Measurements from ENCODE around the gene TTBK1.

Gene TTBK1

GRCh38 chr6:43242908-43243663 lies at the start of gene TTBK1:
TTBK1 (plus strand) TSS chr6:43243481; CDS start chr6:43246661, 3,180 bp downstream.
- H3K36me3 ChIP-seq (ENCODE audit: insufficient read depth, low read depth, low read length) = no peaks in the 10 kb centered on the region
- H3K27me3 ChIP-seq (ENCODE audit: insufficient read depth, low read length) = peaks cover 71% of the 10 kb centered on the region
- H3K4me3 ChIP-seq (ENCODE audit: low read length) = peak within 1 kb of the TSS; percentile 48; the same call in 1 of the 2 replicates
- no peak within 1 kb of the TSS for H3K27ac ChIP-seq (ENCODE audit: low read length)
- no peak within 1 kb of the TSS for H3K9ac ChIP-seq (ENCODE audit: low read depth, low read length)
- H3K9me3 ChIP-seq (ENCODE audit: insufficient read depth, low read depth, low read length) = no peaks in the 10 kb centered on the region
- no peaks in the 10 kb centered on the region for H3K4me1 ChIP-seq (ENCODE audit: insufficient read depth, low read length)

GRCh38 chr6:43193929-43194328 lies 49.4 kb upstream of the TTBK1 start:
- H3K36me3 ChIP-seq (ENCODE audit: insufficient read depth, low read depth, low read length) = no peaks in the 10 kb centered on the region
- H3K9ac ChIP-seq (ENCODE audit: low read depth, low read length) = no peak overlapping the region
- H3K4me1 ChIP-seq (ENCODE audit: insufficient read depth, low read length) = no peaks in the 10 kb centered on the region
- H3K4me3 ChIP-seq (ENCODE audit: low read length) = no peak overlapping the region
- no peaks in the 10 kb centered on the region for H3K27me3 ChIP-seq (ENCODE audit: insufficient read depth, low read length)
- no peak overlapping the region for H3K27ac ChIP-seq (ENCODE audit: low read length)
- no peaks in the 10 kb centered on the region for H3K9me3 ChIP-seq (ENCODE audit: insufficient read depth, low read depth, low read length)

- Histone ChIP-seq H3K9ac (ENCODE audit: low read depth, low read length) (no peak overlapping the region), H3K27me3 (ENCODE audit: insufficient read depth, low read length) (no peaks in the 10 kb centered on the region), H3K36me3 (ENCODE audit: insufficient read depth, low read depth, low read length) (no peaks in the 10 kb centered on the region), H3K27ac (ENCODE audit: low read length) (no peak overlapping the region), H3K4me3 (ENCODE audit: low read length) (no peak overlapping the region), H3K4me1 (ENCODE audit: insufficient read depth, low read length) (no peaks in the 10 kb centered on the region), H3K9me3 (ENCODE audit: insufficient read depth, low read depth, low read length) (no peaks in the 10 kb centered on the region)
Measured at GRCh38 chr6:43196337-43196736, 46.9 kb upstream of the TTBK1 start.

DNA sequence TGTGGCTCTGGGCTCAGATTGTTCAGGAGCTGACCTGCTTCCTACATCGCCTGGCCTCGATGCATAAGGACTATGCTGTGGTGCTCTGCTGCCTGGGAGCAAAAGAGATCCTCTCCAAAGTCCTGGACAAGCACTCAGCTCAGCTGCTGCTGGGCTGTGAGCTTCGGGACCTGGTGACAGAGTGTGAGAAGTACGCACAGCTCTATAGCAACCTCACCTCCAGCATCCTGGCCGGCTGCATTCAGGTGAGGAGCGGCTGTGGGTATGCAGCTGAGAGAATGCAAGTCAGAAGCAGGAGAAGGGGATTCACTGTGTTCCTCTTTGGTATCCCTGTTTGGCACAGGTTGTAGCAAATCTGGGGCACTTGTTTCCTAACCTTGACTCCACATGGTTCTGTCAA lies 43.4 kb upstream of the TTBK1 start:
- no peaks in the 10 kb centered on the region for H3K36me3 ChIP-seq (ENCODE audit: insufficient read depth, low read depth, low read length)
- no peak overlapping the region for H3K27ac ChIP-seq (ENCODE audit: low read length)
- H3K4me1 ChIP-seq (ENCODE audit: insufficient read depth, low read length) = no peaks in the 10 kb centered on the region
- H3K4me3 ChIP-seq (ENCODE audit: low read length) = no peak overlapping the region
- no peaks in the 10 kb centered on the region for H3K27me3 ChIP-seq (ENCODE audit: insufficient read depth, low read length)
- H3K9me3 ChIP-seq (ENCODE audit: insufficient read depth, low read depth, low read length) = no peaks in the 10 kb centered on the region
- H3K9ac ChIP-seq (ENCODE audit: low read depth, low read length) = no peak overlapping the region

DNA sequence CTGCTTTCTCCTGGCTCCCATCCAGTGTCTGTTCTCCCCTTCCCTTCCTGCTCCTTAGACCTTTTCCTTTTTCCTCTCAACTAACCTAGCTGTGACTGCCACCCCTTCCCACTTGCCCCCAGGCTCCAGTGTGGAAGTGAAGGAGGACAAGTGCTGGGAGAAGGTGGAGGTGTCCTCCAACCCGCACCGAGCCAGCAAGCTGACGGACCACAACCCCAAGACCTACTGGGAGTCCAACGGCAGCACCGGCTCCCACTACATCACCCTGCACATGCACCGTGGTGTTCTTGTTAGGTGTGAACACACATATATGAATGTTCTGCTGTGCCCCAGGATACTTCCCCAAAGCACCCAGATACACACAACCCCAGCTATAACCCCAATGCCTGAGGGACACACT lies 42.7 kb upstream of the TTBK1 start:
- Histone ChIP-seq H3K4me1 (ENCODE audit: insufficient read depth, low read length) (no peaks in the 10 kb centered on the region), H3K27me3 (ENCODE audit: insufficient read depth, low read length) (no peaks in the 10 kb centered on the region), H3K9ac (ENCODE audit: low read depth, low read length) (no peak overlapping the region), H3K4me3 (ENCODE audit: low read length) (no peak overlapping the region), H3K27ac (ENCODE audit: low read length) (no peak overlapping the region), H3K36me3 (ENCODE audit: insufficient read depth, low read depth, low read length) (no peaks in the 10 kb centered on the region), H3K9me3 (ENCODE audit: insufficient read depth, low read depth, low read length) (no peaks in the 10 kb centered on the region)

DNA sequence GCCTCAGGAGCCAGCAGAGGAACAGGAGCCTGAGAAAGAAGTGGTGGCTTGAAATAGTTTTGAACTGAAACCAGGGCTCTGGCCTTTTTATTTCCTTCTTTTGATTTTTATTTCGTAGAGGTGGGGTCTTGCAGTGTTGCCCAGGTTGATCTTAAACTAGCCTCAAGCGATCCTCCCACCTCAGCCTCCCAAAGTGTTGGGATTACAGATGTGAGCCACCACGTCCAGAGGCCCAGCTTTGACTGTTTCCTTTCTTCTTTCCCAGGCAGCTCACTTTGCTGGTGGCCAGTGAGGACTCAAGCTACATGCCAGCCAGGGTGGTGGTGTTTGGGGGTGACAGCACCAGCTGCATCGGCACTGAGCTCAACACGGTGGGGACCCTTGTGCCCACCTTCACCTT lies 40.8 kb upstream of the TTBK1 start:
- H3K36me3 ChIP-seq (ENCODE audit: insufficient read depth, low read depth, low read length) = no peaks in the 10 kb centered on the region

GRCh38 chr6:43203029-43203717 lies 40.1 kb upstream of the TTBK1 start:
- Histone ChIP-seq H3K4me1 (ENCODE audit: insufficient read depth, low read length) (no peaks in the 10 kb centered on the region), H3K27me3 (ENCODE audit: insufficient read depth, low read length) (no peaks in the 10 kb centered on the region), H3K4me3 (ENCODE audit: low read length) (no peak overlapping the region), H3K36me3 (ENCODE audit: insufficient read depth, low read depth, low read length) (no peaks in the 10 kb centered on the region), H3K9ac (ENCODE audit: low read depth, low read length) (no peak overlapping the region), H3K27ac (ENCODE audit: low read length) (no peak overlapping the region), H3K9me3 (ENCODE audit: insufficient read depth, low read depth, low read length) (no peaks in the 10 kb centered on the region)

More for the DNA sequence above, 40.8 kb upstream of the TTBK1 start:
- Histone ChIP-seq H3K27me3 (ENCODE audit: insufficient read depth, low read length) (no peaks in the 10 kb centered on the region), H3K9ac (ENCODE audit: low read depth, low read length) (no peak overlapping the region), H3K4me1 (ENCODE audit: insufficient read depth, low read length) (no peaks in the 10 kb centered on the region), H3K9me3 (ENCODE audit: insufficient read depth, low read depth, low read length) (no peaks in the 10 kb centered on the region), H3K27ac (ENCODE audit: low read length) (no peak overlapping the region), H3K4me3 (ENCODE audit: low read length) (no peak overlapping the region)

DNA sequence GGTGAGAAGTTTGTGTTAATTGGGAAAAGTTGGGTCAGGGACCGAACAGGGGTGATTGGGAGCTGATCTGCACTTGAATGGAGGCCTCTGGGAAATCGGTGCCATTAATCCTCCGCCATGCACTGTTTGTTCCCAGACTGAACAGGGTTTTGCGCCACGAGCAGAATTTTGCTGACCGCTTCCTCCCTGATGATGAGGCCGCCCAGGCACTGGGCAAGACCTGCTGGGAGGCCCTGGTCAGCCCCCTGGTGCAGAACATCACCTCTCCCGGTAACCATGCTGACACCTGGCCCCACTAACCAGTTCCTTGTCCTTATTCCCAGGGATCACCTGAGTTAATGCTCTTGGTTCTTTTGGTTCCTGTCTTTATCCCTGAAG lies 39.6 kb upstream of the TTBK1 start:
- H3K4me1 ChIP-seq (ENCODE audit: insufficient read depth, low read length) = no peaks in the 10 kb centered on the region
- no peak overlapping the region for H3K4me3 ChIP-seq (ENCODE audit: low read length)
- H3K9me3 ChIP-seq (ENCODE audit: insufficient read depth, low read depth, low read length) = no peaks in the 10 kb centered on the region
- H3K27ac ChIP-seq (ENCODE audit: low read length) = no peak overlapping the region
- no peaks in the 10 kb centered on the region for H3K36me3 ChIP-seq (ENCODE audit: insufficient read depth, low read depth, low read length)
- H3K27me3 ChIP-seq (ENCODE audit: insufficient read depth, low read length) = no peaks in the 10 kb centered on the region
- no peak overlapping the region for H3K9ac ChIP-seq (ENCODE audit: low read depth, low read length)

- H3K27ac ChIP-seq (ENCODE audit: low read length) = no peak overlapping the region
- H3K9ac ChIP-seq (ENCODE audit: low read depth, low read length) = no peak overlapping the region
- no peaks in the 10 kb centered on the region for H3K27me3 ChIP-seq (ENCODE audit: insufficient read depth, low read length)
- H3K36me3 ChIP-seq (ENCODE audit: insufficient read depth, low read depth, low read length) = no peaks in the 10 kb centered on the region
- no peaks in the 10 kb centered on the region for H3K9me3 ChIP-seq (ENCODE audit: insufficient read depth, low read depth, low read length)
- no peak overlapping the region for H3K4me3 ChIP-seq (ENCODE audit: low read length)
- H3K4me1 ChIP-seq (ENCODE audit: insufficient read depth, low read length) = no peaks in the 10 kb centered on the region
Measured at GRCh38 chr6:43204271-43205105, 38.8 kb upstream of the TTBK1 start.

DNA sequence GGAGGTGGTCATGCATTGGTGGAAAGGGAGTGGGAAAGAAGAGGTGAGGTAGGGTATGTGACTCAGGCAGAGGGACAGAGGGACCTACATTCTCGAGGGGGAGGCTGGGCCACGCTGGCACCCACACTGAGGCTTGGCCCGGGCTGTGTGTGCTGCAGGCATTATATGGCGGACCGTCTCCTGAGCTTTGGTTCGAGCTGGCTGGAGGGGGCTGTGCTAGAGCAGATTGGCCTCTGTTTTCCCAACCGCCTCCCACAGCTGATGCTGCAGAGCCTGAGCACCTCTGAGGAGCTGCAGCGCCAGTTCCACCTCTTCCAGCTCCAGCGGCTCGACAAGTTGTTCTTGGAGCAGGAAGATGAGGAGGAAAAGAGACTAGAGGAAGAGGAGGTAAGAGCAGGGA lies 37.4 kb upstream of the TTBK1 start:
- no peaks in the 10 kb centered on the region for H3K4me1 ChIP-seq (ENCODE audit: insufficient read depth, low read length)
- no peaks in the 10 kb centered on the region for H3K27me3 ChIP-seq (ENCODE audit: insufficient read depth, low read length)
- H3K27ac ChIP-seq (ENCODE audit: low read length) = no peak overlapping the region
- H3K9me3 ChIP-seq (ENCODE audit: insufficient read depth, low read depth, low read length) = no peaks in the 10 kb centered on the region
- no peak overlapping the region for H3K4me3 ChIP-seq (ENCODE audit: low read length)
- H3K36me3 ChIP-seq (ENCODE audit: insufficient read depth, low read depth, low read length) = no peaks in the 10 kb centered on the region
- no peak overlapping the region for H3K9ac ChIP-seq (ENCODE audit: low read depth, low read length)

- H3K27me3 ChIP-seq (ENCODE audit: insufficient read depth, low read length) = no peaks in the 10 kb centered on the region
- H3K4me3 ChIP-seq (ENCODE audit: low read length) = no peak overlapping the region
- H3K4me1 ChIP-seq (ENCODE audit: insufficient read depth, low read length) = no peaks in the 10 kb centered on the region
- no peaks in the 10 kb centered on the region for H3K36me3 ChIP-seq (ENCODE audit: insufficient read depth, low read depth, low read length)
- H3K9me3 ChIP-seq (ENCODE audit: insufficient read depth, low read depth, low read length) = no peaks in the 10 kb centered on the region
- H3K9ac ChIP-seq (ENCODE audit: low read depth, low read length) = no peak overlapping the region
- H3K27ac ChIP-seq (ENCODE audit: low read length) = no peak overlapping the region
Measured at GRCh38 chr6:43207286-43207685, 36.0 kb upstream of the TTBK1 start.

Measured in iPS-20b (cell line).